SK-N-MC (cell line): ENCODE results near the gene UNK.

ENCODE experiments used
- DNase-seq: peaks from one replicate; pipeline ENCODE4 v3.0.0-alpha.2; 2011; ENCODE audit warnings: low read depth, low spot score
- H3K27ac ChIP-seq: fragments of 200-600 bp; sonication (generic); 2 replicates; pipeline ENCODE4 v1.5.1; 2016; ENCODE audit warnings: mixed run types
- H3K36me3 ChIP-seq: fragments of 200-600 bp; sonication (generic); 2 replicates; pipeline ENCODE4 v1.6.1; 2017; ENCODE audit warnings: antibody characterized with exemption, low read length, mixed read lengths; ENCODE audit not compliant: insufficient read depth
- H3K4me3 ChIP-seq: fragments of 200-600 bp; sonication (generic); 2 replicates; pipeline ENCODE4 v1.5.1; 2016
- H3K9ac ChIP-seq: fragments of 200-600 bp; sonication (generic); 2 replicates; pipeline ENCODE4 v1.8.0; 2017; ENCODE audit warnings: mixed run types, mixed read lengths; ENCODE audit not compliant: insufficient read length
- H3K9me3 ChIP-seq: fragments of 200-600 bp; sonication (generic); 2 replicates; pipeline ENCODE4 v1.6.1; 2017; ENCODE audit warnings: low read depth, mild to moderate bottlenecking, antibody characterized with exemption, low read length, moderate library complexity, mixed read lengths
- EZH2 ChIP-seq: fragments of 200-600 bp; sonication (generic); IDR thresholded peaks from one replicate; pipeline ENCODE4 v1.6.1; 2017; ENCODE audit warnings: antibody characterized with exemption
- FOXP2 ChIP-seq: optimal IDR thresholded peaks from 2 replicates; pipeline ENCODE3; 2011; ENCODE audit warnings: mild to moderate bottlenecking, moderate library complexity; ENCODE audit not compliant: insufficient read depth; ENCODE audit errors: extremely low read length, control extremely low read depth
- POLR2AphosphoS5 ChIP-seq: IDR thresholded peaks from 2 replicates; pipeline ENCODE4 v1.6.1; 2012; ENCODE audit warnings: mild to moderate bottlenecking, low read depth, low read length, borderline replicate concordance

The UNK gene

DNA sequence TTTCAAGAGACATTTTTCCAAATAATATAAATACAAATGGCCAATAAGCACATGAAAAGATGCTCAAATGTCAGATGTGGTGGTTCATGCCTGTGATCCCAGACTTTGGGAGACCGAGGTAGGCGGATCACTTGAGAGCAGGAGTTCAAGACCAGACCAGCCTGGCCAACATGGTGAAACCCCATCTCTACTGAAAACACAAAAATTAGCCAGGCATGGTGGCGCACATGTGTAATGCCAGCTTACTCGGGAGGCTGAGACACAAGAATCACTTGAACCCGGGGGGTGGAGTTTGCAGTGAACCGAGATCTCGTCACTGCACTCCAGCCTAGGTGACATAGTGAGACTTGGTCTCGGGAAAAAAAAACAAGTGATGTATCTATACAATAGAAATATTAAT is 16.7 kb upstream of the UNK start:
- TF ChIP-seq EZH2 (no peak), FOXP2 (no peak), POLR2AphosphoS5 (no peak)

DNA sequence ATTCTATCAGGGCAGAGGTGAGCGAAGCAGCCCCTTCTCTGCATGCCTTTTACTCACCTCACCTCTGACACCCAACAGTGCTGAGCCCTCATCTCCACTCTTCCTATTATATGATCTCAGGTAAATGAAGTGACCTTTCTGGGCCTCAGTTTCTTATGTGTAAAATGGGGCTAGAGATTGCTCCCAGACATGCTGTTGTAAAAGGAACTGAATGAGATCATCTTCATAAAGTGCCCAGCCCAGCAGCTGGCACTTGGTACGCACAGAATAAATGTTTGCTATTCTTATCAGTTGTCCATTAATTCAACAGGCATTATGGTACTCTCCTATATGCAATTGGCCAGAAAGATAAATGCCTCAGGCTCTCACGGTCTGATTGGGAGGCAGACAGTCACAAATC is 15.1 kb upstream of the UNK start:
- no peak for DNase-seq
- Histone ChIP-seq H3K9me3 (no peaks in the 10 kb centered on the region), H3K9ac (no peak overlapping the region), H3K4me3 (no peak overlapping the region), H3K27ac (no peak overlapping the region), H3K36me3 (no peaks in the 10 kb centered on the region)
- TF ChIP-seq POLR2AphosphoS5, result no peak
- TF ChIP-seq FOXP2, result no peak
- no peak for TF ChIP-seq EZH2

More for the DNA sequence above, 16.7 kb upstream of the UNK start:
- H3K9me3 ChIP-seq, result no peaks in the 10 kb centered on the region
- no peak overlapping the region for H3K4me3 ChIP-seq
- H3K27ac ChIP-seq, result no peak overlapping the region
- H3K36me3 ChIP-seq, result no peaks in the 10 kb centered on the region
- H3K9ac ChIP-seq, result no peak overlapping the region
- no peak for DNase-seq

DNA sequence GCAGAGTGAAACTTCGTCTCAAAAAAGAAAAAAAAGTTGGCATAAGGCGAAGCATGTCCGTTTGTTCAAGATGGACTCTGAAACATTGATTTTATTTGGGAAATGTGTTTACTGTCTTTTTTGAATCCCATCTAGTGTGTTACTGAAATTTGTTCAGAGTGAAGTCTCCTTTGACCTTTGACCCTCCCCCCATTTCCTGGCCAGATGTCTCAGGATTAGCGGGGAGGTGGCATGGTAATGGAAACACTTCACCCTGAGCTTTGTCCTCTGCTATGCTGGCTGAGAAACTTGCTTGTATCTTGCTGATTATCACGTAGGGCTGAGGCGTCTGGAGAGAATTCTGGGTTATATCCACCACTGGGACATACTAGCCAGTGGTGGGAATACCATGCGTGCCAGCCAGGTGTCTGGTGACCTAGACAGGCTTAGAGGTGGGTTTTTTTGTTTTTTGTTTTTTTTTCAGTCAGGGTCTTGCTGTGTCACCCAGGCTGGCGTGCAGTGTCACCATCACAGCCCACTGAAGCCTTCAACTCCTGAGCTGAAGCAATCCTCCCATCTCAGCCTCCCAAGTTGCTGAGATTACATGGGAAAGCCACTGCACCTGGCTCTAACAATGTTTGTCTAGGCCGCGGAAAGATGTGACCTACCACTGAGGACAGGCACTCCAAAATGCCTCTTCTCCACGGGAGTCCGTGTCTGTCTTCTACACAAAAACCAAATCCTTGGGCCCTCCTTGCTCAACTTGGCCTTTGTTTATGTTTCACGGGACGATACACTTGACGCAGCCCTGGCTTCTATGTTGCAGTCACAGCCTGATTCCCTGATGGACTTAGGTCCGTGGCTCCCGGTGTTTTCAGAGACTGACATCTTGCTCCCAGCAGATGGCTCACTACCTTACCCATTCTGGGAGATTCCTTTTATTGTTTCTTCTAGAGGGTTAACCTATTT is 13.0 kb upstream of the UNK start:
- Histone ChIP-seq H3K36me3 (peaks cover 7% of the 10 kb centered on the region), H3K9ac (no peak overlapping the region), H3K9me3 (no peaks in the 10 kb centered on the region), H3K4me3 (no peak overlapping the region), H3K27ac (no peak overlapping the region)
- no peak for DNase-seq
- no peak for TF ChIP-seq FOXP2

DNA sequence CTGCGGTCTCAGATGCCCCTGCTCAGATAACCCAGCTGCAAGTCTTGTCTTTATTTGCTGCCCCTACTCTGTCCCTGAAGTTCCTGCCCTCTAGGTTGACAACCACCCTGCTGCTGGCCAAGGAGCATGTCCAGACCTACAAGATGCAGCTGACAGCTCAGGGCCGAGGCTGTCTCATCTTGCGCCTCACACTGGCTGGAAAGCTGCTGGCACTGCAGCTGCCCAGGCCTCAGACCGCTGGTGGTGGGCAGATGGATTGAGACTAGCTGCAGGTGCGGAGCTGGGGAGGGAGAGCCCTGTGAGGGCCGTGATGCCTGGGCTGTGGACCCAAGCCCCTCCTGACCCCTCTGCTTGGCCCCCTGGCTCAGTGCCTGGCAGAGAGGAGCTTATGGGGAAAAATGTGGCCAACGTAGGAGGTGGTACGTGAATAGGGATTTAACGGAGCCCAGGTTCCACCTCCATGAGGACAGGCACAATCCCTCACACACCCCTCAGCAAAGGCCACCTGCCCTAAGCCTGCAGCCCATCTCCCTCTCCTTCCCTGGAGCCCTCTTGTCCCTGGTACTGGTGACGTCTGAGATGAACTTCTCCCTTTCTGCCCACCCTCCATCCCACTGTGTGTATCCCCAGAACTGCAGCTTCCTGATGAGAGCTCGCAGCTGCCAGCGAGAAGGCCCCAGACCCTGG is 11.3 kb upstream of the UNK start:
- no peak for DNase-seq
- H3K4me3 ChIP-seq, result no peak overlapping the region
- no peaks in the 10 kb centered on the region for H3K9me3 ChIP-seq
- H3K36me3 ChIP-seq, result peaks cover 24% of the 10 kb centered on the region
- no peak overlapping the region for H3K9ac ChIP-seq
- no peak overlapping the region for H3K27ac ChIP-seq
- TF ChIP-seq EZH2 (no peak), FOXP2 (no peak), POLR2AphosphoS5 (no peak)

GRCh38 chr17:75773808-75774470 is 10.7 kb upstream of the UNK start:
- H3K9ac ChIP-seq, result no peak overlapping the region
- peaks cover 31% of the 10 kb centered on the region for H3K36me3 ChIP-seq
- H3K4me3 ChIP-seq, result no peak overlapping the region
- no peak overlapping the region for H3K27ac ChIP-seq
- DNase-seq, result no peak
- H3K9me3 ChIP-seq, result no peaks in the 10 kb centered on the region; the same call in 1 of the 2 replicates
- TF ChIP-seq FOXP2 (no peak), EZH2 (no peak), POLR2AphosphoS5 (no peak)

GRCh38 chr17:75774471-75774990 is 10.1 kb upstream of the UNK start:
- Histone ChIP-seq H3K9ac (no peak overlapping the region), H3K27ac (no peak overlapping the region), H3K36me3 (peaks cover 33% of the 10 kb centered on the region), H3K9me3 (no peaks in the 10 kb centered on the region; the same call in 1 of the 2 replicates), H3K4me3 (no peak overlapping the region)
- TF ChIP-seq FOXP2 (no peak), POLR2AphosphoS5 (no peak)
- no peak for DNase-seq

DNA sequence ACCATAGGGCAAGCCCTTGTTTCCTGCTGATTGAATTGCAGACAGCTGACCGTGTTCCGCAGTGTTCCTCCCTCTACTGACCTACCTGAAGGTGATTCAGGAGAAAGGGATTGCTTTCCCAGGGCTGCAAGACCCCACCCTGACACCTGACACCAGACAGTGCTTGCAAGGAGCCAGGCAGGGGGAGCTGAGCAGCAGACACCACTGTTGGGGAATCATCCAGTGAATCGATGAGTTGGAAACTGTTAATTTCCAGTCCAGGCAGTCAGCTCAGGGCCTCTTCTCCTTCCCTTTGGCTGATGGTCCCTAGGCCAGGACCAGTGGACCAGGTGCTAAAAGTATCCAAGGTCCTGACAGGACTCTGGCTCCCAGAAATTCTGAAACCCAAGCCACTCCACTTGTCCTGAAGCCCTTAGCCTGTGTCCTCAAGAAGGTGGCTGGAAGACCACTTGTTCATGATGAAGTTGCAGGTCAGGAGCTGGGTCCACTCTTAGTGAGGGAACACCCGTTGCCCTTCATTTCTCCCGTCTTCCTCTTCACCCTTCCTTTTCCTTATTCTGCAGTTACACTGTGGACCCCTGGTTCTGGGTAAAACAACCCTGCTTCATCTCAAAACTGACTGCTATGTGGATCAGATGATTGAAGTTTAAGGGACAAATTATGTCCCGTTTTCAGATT is 9.5 kb upstream of the UNK start:
- Histone ChIP-seq H3K9ac (no peak overlapping the region), H3K9me3 (no peaks in the 10 kb centered on the region; the same call in 1 of the 2 replicates), H3K4me3 (no peak overlapping the region), H3K27ac (no peak overlapping the region), H3K36me3 (peaks cover 33% of the 10 kb centered on the region)
- no peak for TF ChIP-seq EZH2
- TF ChIP-seq FOXP2, result no peak
- no peak; the same call in none of the 2 replicates for TF ChIP-seq POLR2AphosphoS5
- DNase-seq, result no peak
